OCI-LY1 (cell line): ENCODE measurements around the gene PTRHD1.

Source experiments
- H2AFZ ChIP-seq: fragments of 200-600 bp; sonication (generic), shearing (Covaris generic); 2 replicates; pipeline ENCODE4 v1.6.0; 2014; ENCODE audit warnings: antibody characterized with exemption, mild to moderate bottlenecking, low read length
- H3F3A ChIP-seq: fragments of 200-600 bp; sonication (generic), shearing (Covaris generic); 2 replicates; pipeline ENCODE4 v1.6.0; 2014; ENCODE audit warnings: mild to moderate bottlenecking, antibody characterized with exemption, low read length, moderate library complexity; ENCODE audit not compliant: insufficient read depth
- H3K27ac ChIP-seq: fragments of 200-600 bp; sonication (generic); 2 replicates; pipeline ENCODE4 v1.5.1; 2014; ENCODE audit warnings: low read length, mixed run types, mild to moderate bottlenecking, low read depth; ENCODE audit not compliant: poor library complexity, severe bottlenecking
- H3K27me3 ChIP-seq: fragments of 200-600 bp; sonication (generic); 2 replicates; pipeline ENCODE4 v1.6.0; 2014; ENCODE audit warnings: antibody characterized with exemption, mild to moderate bottlenecking, low read length, moderate library complexity; ENCODE audit not compliant: insufficient read depth
- H3K36me3 ChIP-seq: fragments of 200-600 bp; sonication (generic); 2 replicates; pipeline ENCODE4 v1.6.1; 2014; ENCODE audit warnings: mild to moderate bottlenecking, antibody characterized with exemption, low read length, moderate library complexity, mixed read lengths; ENCODE audit not compliant: insufficient read depth
- H3K4me1 ChIP-seq: fragments of 200-600 bp; sonication (generic); 2 replicates; pipeline ENCODE4 v1.5.1; 2014; ENCODE audit warnings: mild to moderate bottlenecking, low read length, moderate library complexity; ENCODE audit not compliant: insufficient read depth, severe bottlenecking
- H3K4me2 ChIP-seq: fragments of 200-600 bp; sonication (generic), shearing (Covaris generic); 2 replicates; pipeline ENCODE4 v1.6.1; 2014; ENCODE audit warnings: low read length
- H3K4me3 ChIP-seq: fragments of 200-600 bp; sonication (generic); 2 replicates; pipeline ENCODE4 v1.5.1; 2014; ENCODE audit warnings: low read length, low read depth, mild to moderate bottlenecking, mixed read lengths; ENCODE audit not compliant: poor library complexity, severe bottlenecking
- H3K79me2 ChIP-seq: fragments of 200-600 bp; shearing (Covaris generic); 2 replicates; pipeline ENCODE4 v1.6.1; 2016; ENCODE audit warnings: mixed run types, low read length, mixed read lengths; ENCODE audit not compliant: insufficient read depth
- H3K9ac ChIP-seq: fragments of 200-600 bp; sonication (generic), shearing (Covaris generic); 2 replicates; pipeline ENCODE4 v1.6.1; 2014; ENCODE audit warnings: mild to moderate bottlenecking, low read length, mixed read lengths
- H3K9me2 ChIP-seq: fragments of 200-600 bp; sonication (generic), shearing (Covaris generic); 2 replicates; pipeline ENCODE4 v1.6.1; 2014; ENCODE audit warnings: low read depth, mild to moderate bottlenecking, low read length, mixed read lengths
- H3K9me3 ChIP-seq: fragments of 200-600 bp; shearing (Covaris generic); 2 replicates; pipeline ENCODE4 v1.6.1; 2014; ENCODE audit warnings: low read length, mixed read lengths
- H4K20me1 ChIP-seq: fragments of 200-600 bp; sonication (generic), shearing (Covaris generic); 2 replicates; pipeline ENCODE4 v1.6.0; 2016; ENCODE audit warnings: mild to moderate bottlenecking, low read length; ENCODE audit not compliant: insufficient read depth
- CTCF ChIP-seq: fragments of 200-600 bp; sonication (generic), shearing (Covaris generic); IDR thresholded peaks from 2 replicates; pipeline ENCODE4 v1.5.1; 2017; ENCODE audit warnings: mild to moderate bottlenecking, antibody characterized with exemption, low read length, moderate library complexity, mixed read lengths
- EZH2 ChIP-seq: fragments of 200-600 bp; sonication (generic), shearing (Covaris generic); IDR thresholded peaks from 2 replicates; pipeline ENCODE4 v1.8.0; 2017; ENCODE audit warnings: borderline replicate concordance, mixed run types, mild to moderate bottlenecking, antibody characterized with exemption, low read length, moderate library complexity, mixed read lengths

The PTRHD1 gene

GRCh38 chr2:24749069-24749691 is 44.0 kb downstream of the PTRHD1 start:
- H3K27ac ChIP-seq, result no peak overlapping the region
- H3K4me3 ChIP-seq, result no peak overlapping the region
- no peak for TF ChIP-seq CTCF
- no peak for TF ChIP-seq EZH2
- H3K9me3 ChIP-seq, result no peaks in the 10 kb centered on the region
- no peaks in the 10 kb centered on the region for H3K4me1 ChIP-seq
- H3K4me2 ChIP-seq, result no peak overlapping the region
- no peaks in the 10 kb centered on the region for H3K9me2 ChIP-seq
- H3K27me3 ChIP-seq, result no peaks in the 10 kb centered on the region
- H3K9ac ChIP-seq, result no peak overlapping the region
- no peaks in the 10 kb centered on the region for H3F3A ChIP-seq
- no peaks in the 10 kb centered on the region for H3K79me2 ChIP-seq
- H2AFZ ChIP-seq, result no peak overlapping the region
- no peaks in the 10 kb centered on the region for H3K36me3 ChIP-seq
- H4K20me1 ChIP-seq, result no peaks in the 10 kb centered on the region

- no peaks in the 10 kb centered on the region for H3K36me3 ChIP-seq
- H3K9me2 ChIP-seq, result no peaks in the 10 kb centered on the region
- H3K79me2 ChIP-seq, result no peaks in the 10 kb centered on the region
- TF ChIP-seq CTCF (no peak), EZH2 (no peak)
- no peak overlapping the region for H3K9ac ChIP-seq
- H3K4me3 ChIP-seq, result no peak overlapping the region
- no peaks in the 10 kb centered on the region for H3K27me3 ChIP-seq
- H3F3A ChIP-seq, result no peaks in the 10 kb centered on the region
- H3K9me3 ChIP-seq, result no peaks in the 10 kb centered on the region
- no peak overlapping the region for H3K27ac ChIP-seq
- H3K4me1 ChIP-seq, result peaks cover 4% of the 10 kb centered on the region
- H4K20me1 ChIP-seq, result no peaks in the 10 kb centered on the region
- H2AFZ ChIP-seq, result no peak overlapping the region
- H3K4me2 ChIP-seq, result no peak overlapping the region
Observed at GRCh38 chr2:24747299-24747698, 45.9 kb downstream of the PTRHD1 start.

- Histone ChIP-seq H3K27me3 (no peaks in the 10 kb centered on the region), H3K4me2 (no peak overlapping the region), H3K9me2 (no peaks in the 10 kb centered on the region), H3F3A (no peaks in the 10 kb centered on the region), H3K9me3 (no peaks in the 10 kb centered on the region), H3K27ac (no peak overlapping the region), H4K20me1 (no peaks in the 10 kb centered on the region), H3K79me2 (no peaks in the 10 kb centered on the region), H3K4me3 (no peak overlapping the region), H3K36me3 (peaks cover 4% of the 10 kb centered on the region; the same call in 1 of the 2 replicates), H3K9ac (no peak overlapping the region), H3K4me1 (peaks cover 4% of the 10 kb centered on the region), H2AFZ (no peak overlapping the region)
- TF ChIP-seq CTCF, result no peak
- no peak for TF ChIP-seq EZH2
Observed at GRCh38 chr2:24745825-24746224, 47.4 kb downstream of the PTRHD1 start.
